ENCODE results near the gene USP13. TPM values are rescaled to one million over a fixed set of nuclear protein-coding genes. Genes with fewer than 3 reads are reported as not detected.

The USP13 gene
- total RNA-seq, 1 donor from 2014 or later, result 11.0 TPM

DNA sequence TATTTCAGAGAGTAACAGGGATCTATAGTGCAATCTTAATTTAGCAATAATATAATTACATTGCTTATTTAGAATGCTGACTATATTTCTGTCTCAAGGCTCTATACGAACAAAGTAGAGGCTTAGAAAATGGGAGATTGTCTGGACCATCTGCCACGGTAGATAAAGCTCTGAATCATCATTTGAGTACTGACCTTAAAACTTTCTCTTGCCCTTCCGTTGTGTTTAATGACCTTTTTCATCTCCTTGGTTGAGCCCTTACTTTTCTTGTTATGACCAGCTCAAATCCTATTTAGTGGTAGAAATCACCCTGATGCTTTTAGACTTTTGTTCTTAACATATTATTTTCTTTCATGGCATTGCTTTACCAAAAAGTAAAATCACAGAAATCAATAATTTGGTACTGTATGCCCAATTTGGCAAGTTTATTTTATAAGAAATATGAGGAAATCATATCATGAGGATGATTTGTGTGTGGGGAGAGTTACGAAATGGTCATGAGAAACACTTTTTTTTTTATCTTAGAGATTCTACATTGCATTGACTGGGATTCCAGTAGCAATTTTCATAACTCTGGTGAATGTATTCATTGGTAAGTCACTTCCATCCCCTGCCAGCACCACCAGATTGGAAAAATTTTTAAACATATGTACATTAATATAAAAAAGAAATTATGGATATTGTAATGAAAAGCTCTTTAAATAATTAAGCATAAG, 37.2 kb upstream of the USP13 start:
- intact Hi-C loops (cut with micrococcal nuclease), result no loop called here
- TF ChIP-seq, protein P1, sequence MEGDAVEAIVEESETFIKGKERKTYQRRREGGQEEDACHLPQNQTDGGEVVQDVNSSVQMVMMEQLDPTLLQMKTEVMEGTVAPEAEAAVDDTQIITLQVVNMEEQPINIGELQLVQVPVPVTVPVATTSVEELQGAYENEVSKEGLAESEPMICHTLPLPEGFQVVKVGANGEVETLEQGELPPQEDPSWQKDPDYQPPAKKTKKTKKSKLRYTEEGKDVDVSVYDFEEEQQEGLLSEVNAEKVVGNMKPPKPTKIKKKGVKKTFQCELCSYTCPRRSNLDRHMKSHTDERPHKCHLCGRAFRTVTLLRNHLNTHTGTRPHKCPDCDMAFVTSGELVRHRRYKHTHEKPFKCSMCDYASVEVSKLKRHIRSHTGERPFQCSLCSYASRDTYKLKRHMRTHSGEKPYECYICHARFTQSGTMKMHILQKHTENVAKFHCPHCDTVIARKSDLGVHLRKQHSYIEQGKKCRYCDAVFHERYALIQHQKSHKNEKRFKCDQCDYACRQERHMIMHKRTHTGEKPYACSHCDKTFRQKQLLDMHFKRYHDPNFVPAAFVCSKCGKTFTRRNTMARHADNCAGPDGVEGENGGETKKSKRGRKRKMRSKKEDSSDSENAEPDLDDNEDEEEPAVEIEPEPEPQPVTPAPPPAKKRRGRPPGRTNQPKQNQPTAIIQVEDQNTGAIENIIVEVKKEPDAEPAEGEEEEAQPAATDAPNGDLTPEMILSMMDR (IDR thresholded peaks at IDR 0.05), result no peak
- DNase-seq (no peak), ATAC-seq (ENCODE audit: low read depth) (no peak)
- H3K4me1 Mint-ChIP-seq, result peaks cover 10% of the 10 kb centered on the region
- H3K27ac Mint-ChIP-seq, result no peak overlapping the region
- CTCF ChIA-PET, result interaction anchor here (0.6 kb wide), 1 partner anchor 603 kb away, joined by 3 read pairs; no protein-coding TSS in a partner anchor
- POLR2A ChIA-PET, result no interaction called here
- H3K9me3 Mint-ChIP-seq, result no peaks in the 10 kb centered on the region
- H3K27me3 Mint-ChIP-seq, result no peaks in the 10 kb centered on the region
- peaks cover 37% of the 10 kb centered on the region for H3K36me3 Mint-ChIP-seq (ENCODE audit: low read depth)
- H3K4me3 Mint-ChIP-seq, result no peak overlapping the region

- ChIA-PET POLR2A (no interaction called here), CTCF (no interaction called here)
- no peak for ATAC-seq (ENCODE audit: low read depth)
- Mint-ChIP-seq H3K4me3 (no peak overlapping the region), H3K4me1 (no peaks in the 10 kb centered on the region), H3K9me3 (no peaks in the 10 kb centered on the region), H3K27ac (no peak overlapping the region), H3K36me3 (ENCODE audit: low read depth) (peaks cover 69% of the 10 kb centered on the region), H3K27me3 (no peaks in the 10 kb centered on the region)
- intact Hi-C loops (cut with micrococcal nuclease), result no loop called here
- TF ChIP-seq, protein P1 (IDR thresholded peaks at IDR 0.05), result no peak
- DNase-seq, result no peak
These were observed 30.8 kb upstream of the USP13 start for GRCh38 chr3:179622023-179622422.

DNA sequence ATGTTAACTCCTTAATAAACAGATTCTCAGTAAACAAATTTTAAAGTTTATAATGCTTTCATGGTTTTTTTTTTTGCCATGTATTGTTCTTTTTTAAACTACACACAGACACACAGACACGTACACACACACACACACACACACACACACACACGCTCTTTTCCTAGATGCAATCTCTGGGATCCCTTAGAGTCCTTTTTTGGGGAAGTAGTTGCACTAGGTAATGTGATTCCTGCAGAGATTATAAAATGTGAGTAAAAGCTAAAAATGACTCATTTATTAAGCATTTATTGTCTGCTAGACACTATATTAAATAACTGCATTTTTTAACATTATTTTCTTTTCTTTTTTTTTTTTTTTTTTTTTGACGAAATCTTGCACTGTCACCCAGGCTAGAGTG, 28.4 kb upstream of the USP13 start:
- H3K4me1 Mint-ChIP-seq, result no peaks in the 10 kb centered on the region
- H3K27ac Mint-ChIP-seq, result no peak overlapping the region
- intact Hi-C loops (cut with micrococcal nuclease), result no loop called here

GRCh38 chr3:179630753-179631451, 21.9 kb upstream of the USP13 start:
- TF ChIP-seq, protein P1 (IDR thresholded peaks at IDR 0.05), result no peak
- no peak overlapping the region for H3K27ac Mint-ChIP-seq
- peaks cover 7% of the 10 kb centered on the region for H3K36me3 Mint-ChIP-seq (ENCODE audit: low read depth)
- no peak overlapping the region for H3K4me3 Mint-ChIP-seq
- H3K4me1 Mint-ChIP-seq, result no peaks in the 10 kb centered on the region
- ATAC-seq (ENCODE audit: low read depth) (no peak), DNase-seq (no peak)
- intact Hi-C loops (cut with micrococcal nuclease), result no loop called here
- H3K9me3 Mint-ChIP-seq, result no peaks in the 10 kb centered on the region
- ChIA-PET POLR2A (no interaction called here), CTCF (no interaction called here)
- no peaks in the 10 kb centered on the region for H3K27me3 Mint-ChIP-seq

More for the DNA sequence above, 28.4 kb upstream of the USP13 start:
- Mint-ChIP-seq H3K27me3 (no peaks in the 10 kb centered on the region), H3K36me3 (ENCODE audit: low read depth) (peaks cover 60% of the 10 kb centered on the region), H3K4me3 (no peak overlapping the region), H3K9me3 (no peaks in the 10 kb centered on the region)
- TF ChIP-seq, protein P1 (IDR thresholded peaks at IDR 0.05), result no peak
- ChIA-PET POLR2A (no interaction called here), CTCF (no interaction called here)
- ATAC-seq (ENCODE audit: low read depth) (no peak), DNase-seq (no peak)

GRCh38 chr3:179640469-179640868, 12.4 kb upstream of the USP13 start:
- H3K36me3 Mint-ChIP-seq (ENCODE audit: low read depth), result no peaks in the 10 kb centered on the region
- no peak overlapping the region for H3K4me3 Mint-ChIP-seq
- ATAC-seq (ENCODE audit: low read depth), result no peak
- TF ChIP-seq, protein P1 (IDR thresholded peaks at IDR 0.05), result no peak
- H3K4me1 Mint-ChIP-seq, result no peaks in the 10 kb centered on the region
- DNase-seq, result no peak
- CTCF ChIA-PET, result no interaction called here
- intact Hi-C loops (cut with micrococcal nuclease), result no loop called here
- H3K27me3 Mint-ChIP-seq, result no peaks in the 10 kb centered on the region
- POLR2A ChIA-PET, result no interaction called here
- no peak overlapping the region for H3K27ac Mint-ChIP-seq
- H3K9me3 Mint-ChIP-seq, result peaks cover 2% of the 10 kb centered on the region
